CD4-positive, alpha-beta T cell treated with Interferon alpha-2 for 1 hour (primary cell): ENCODE results near the gene CIRBP.
"Not testable (repeated sequence)": the region's sequence is repeated elsewhere in the genome, so short reads cannot be mapped to it uniquely, and the experiment has no call there.

Experiments
- DNase-seq, 2 donors: peaks; one replicate each; pipeline ENCODE4 v3.0.0-alpha.2; 2020 to 2022

CIRBP gene

DNA sequence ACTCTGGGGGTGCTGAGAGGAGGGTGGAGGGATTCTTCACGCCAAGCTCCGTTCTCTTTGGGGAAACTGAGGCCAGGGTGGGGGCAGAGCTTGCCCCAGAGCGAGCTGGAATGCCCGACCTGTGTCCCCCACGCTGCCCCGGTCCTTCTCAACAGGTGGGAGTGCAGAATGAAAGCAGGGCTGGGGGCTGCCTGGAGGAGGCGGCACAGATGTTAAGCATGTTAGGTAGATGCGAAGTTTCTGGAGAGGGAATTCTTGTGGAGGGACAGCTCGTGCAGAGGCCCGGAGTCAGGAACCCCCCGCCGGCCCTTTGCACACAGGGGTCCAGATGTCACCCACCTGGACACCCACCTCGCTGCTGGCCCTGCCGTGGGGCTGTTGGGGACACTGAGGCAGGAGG lies 25.6 kb downstream of the CIRBP start:
- DNase-seq: no peak

DNA sequence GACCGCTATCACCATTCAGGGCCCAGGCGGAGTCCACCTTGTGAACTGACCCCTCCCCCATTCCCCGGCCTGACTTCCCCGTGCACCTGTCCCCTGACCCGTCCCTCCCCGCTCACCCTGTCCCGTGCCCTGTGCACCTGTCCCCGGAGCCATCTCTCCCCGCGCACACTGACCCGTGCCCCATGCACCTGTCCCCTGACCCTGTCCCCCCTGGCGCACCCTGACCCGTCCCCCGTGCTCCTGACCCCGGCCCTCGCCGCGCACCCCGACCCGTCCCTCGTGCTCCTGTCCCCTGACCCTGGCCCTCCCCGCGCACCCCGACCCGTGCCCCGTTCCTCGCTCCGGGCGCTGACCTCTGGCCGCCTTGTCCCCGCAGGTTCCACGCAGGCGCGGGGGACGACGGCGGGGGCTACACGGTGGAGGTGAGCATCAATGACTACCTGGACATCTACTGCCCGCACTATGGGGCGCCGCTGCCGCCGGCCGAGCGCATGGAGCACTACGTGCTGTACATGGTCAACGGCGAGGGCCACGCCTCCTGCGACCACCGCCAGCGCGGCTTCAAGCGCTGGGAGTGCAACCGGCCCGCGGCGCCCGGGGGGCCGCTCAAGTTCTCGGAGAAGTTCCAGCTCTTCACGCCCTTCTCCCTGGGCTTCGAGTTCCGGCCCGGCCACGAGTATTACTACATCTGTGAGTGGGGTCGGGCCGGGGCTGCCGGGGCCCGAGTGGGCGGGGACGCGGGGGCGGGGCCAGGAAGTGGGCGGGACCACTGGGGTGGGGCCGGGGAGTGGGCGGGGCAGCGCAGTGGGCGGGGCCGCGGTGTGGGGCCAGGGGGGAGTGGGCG lies 26.3 kb downstream of the CIRBP start:
- DNase-seq: peak in 1 of 2 donors; percentile 49

DNA sequence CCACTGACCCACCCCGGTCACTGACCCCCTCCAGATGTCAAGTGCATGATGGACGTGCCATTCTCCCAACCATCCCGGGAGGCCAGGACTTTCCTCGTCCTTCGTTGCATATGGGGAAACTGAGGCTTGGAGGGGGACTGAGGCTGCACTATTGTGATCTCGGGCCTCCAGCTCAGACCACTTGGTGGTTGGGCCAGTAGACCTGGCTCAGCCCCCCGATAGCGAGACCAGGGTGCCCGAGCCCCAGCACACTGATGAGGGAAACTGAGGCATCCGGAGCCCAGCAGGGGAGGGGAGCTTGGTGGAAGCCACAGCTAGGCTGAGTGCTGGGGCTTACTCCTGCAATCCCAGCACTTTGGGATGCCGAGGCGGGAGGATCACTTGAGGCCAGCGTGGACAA lies 26.9 kb downstream of the CIRBP start:
- no peak for DNase-seq

DNA sequence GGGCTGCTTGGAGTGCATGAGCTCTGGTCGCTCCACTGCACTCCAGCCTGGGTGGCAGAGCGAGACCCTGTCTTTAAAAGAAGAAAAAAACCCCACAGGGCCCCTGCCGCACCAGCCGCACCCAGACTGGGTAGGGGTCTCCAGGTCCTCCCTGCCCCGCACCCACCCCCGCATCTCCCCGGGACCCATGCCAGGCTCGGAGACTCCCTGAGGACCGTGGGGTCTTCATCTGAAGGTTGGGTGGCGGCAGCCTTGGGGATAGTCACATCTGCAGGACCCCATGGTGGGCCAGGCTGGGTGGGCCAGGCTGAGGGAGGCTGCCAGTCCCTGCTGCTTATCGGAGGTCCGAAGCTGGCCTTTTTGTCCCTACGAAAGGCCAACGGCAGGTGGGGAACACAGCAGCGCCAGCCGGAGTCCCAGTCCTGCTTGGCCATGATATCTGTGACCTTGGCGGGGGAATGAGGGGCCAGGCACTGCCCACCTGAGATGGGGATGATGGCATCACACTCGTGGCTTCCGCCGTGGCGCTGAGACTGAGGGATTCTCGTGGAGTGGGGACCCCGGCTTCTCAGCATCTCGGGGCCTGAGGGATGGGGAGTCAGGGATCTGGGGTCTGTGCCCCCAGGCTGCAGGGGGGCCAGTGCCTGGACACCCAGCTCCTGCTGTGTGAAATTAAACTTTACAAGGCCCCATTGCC lies 27.6 kb downstream of the CIRBP start:
- DNase-seq: no peak

DNA sequence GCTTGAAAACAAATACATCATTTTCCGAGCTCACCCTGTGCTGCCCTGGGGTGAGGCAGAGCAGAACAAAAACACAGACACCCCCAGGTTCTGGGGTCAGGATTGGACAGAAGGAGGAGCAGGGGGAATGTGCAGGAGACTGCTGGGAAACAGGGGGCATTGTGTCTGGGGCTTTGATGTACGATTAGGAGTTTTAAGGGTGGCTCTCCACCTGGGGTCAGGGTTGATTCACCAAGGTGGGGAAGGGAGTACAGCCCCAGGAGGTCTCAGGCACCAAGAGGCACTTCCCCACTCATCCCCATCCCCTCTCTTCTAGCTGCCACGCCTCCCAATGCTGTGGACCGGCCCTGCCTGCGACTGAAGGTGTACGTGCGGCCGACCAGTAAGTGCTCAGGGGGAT lies 29.1 kb downstream of the CIRBP start:
- no peak for DNase-seq

DNA sequence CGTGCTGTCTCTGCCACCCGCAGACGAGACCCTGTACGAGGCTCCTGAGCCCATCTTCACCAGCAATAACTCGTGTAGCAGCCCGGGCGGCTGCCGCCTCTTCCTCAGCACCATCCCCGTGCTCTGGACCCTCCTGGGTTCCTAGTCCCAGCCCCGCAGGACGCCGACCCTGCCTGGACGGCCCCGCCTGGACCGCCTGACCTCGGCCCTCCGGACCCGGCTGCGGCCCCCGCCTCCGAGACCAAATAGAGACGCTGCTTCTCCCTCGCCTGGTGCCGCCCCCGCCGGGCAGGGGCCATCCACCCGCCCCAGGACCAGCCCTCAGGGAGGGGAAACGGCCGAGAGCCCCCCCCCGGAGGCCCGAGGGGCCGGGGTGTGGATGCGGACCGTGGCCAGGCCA lies 30.7 kb downstream of the CIRBP start:
- no peak for DNase-seq

DNA sequence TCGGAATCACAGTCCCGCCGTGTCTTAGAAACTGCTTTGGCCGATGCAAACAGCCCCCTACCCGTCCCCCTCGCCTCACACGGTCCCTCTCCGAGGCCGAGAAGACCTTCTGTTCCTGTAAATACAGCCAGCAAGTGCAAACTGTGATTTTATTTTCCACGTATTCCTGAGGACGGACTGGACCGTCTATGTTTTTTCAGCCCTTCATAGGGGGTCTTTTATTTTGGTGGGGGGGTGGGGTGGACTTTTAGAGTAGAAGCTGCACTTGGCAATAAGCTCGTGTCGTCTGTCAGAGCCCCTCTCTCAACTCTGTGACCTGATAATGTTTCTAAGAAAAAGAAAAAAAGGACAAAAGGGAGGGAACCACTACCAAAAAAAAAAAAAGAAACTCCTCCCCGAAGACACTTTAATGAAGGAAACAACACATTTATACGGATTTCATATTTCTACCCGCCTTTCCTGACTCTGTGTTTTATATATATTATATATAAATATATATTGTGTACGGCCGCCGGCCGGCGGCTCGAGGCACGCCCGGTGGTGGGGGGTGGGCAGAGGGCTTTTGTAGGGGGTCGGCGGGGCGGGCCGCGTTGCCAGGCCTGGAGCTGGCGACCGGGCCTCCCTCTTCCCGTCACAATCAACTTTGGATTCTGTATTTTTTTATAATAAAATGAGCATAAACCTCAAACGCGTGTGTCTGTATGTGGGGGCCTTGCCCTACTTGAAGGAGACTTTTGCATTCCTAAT lies 31.8 kb downstream of the CIRBP start:
- no peak for DNase-seq

DNA sequence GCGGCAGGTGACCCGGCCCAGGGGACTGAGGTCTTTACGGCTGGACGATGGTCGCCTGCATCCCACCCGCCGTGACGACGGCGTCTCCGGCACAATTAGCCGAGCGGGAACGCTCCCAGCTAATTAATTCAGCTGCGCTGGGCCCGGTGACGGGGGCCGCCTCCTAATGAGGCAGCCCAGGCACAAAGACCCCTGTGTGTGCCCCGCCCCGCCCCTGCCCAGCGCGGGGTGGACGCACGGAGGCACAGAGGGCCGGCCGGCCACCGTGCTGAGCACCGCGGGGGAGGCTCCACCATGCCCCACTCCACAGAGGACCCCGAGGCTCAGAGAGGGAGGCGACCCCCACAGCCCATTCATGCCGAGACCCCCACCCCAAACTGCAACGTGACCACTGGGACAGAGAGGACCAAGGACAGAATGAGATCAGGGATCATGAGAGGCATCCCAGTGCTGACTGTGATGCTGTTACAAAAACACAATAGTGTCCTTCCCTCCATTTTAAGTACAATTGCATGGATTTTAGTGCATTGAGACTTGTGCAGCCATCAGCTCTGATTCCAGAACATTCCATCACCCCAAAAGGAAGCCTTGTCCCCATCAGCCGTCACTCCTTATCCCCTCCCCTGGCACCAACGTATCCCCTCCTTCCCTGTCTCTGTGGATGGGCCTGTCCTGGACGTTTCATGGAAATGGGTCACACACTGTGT lies 33.6 kb downstream of the CIRBP start:
- DNase-seq: no peak

DNA sequence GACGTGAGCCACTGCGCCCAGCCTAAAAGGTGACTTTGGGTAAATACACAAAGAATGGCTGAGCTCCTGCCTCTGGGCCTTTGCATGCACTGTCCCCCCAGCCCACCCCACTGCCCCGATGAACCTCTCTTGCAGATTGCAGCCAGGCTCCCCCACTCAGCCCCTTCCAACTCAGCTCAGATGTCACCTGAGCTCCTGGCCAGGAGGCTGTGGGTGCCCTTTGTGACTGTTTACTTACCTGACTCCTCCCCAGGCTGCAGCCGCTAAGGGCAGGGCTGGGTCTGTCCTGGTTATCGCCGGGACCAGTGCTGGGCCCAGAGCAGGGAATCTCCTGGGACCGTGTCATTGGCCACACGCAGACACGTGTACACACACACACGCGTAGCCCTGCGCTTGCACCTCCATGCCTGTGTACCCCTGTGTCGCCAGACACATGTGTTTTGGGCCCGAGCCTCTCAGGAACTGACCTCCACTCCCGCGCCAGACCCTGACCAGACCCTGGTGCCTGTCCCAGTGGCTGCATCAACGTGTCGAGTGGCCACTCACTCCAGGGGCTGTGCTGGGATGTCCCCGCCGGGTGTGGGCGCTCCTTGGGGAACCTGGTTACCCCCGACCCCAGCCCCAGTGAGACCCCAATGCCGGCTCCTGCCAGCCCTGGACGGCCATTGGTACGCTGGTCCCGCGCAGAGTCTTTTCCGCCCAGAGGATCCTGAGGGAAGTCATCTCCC lies 35.2 kb downstream of the CIRBP start:
- no peak for DNase-seq

DNA sequence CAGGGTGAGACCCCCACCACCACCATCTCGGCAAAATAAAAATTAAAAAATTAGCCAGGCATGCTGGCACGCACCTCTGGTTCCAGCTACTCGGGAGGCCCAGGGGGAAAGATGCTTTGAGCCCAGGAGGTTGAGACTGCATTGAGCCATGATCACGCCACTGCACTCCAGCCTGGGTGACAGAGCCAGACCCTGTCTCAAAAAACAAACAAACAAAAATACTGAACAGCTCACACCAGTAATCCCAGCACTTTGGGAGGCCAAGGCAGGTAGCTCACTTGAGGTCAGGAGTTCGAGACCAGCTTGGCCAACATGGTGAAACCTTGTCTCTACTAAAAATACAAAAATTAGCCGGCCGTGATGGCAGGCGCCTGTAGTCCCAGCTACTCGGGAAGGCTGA lies 36.2 kb downstream of the CIRBP start:
- not testable (repeated sequence) for DNase-seq

DNA sequence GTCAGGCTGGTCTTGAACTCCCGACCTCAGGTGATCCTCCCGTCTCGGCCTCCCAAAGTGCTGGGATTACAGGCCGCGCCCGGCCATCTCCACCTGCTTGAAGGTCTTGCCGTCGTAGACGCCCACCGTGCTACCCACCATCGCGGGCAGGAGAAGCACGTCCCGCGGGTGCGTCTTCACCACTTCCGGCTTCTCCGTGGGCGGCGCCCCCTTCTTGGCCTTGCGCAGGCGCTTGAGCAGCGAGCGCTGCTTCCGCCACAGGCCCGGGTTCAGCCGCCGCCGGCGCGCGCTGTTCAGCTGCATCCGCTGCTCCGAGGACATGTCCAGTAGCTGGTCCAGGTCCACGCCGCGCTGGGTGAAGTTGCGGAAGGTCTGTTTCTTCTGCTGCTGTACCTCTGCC lies 38.2 kb downstream of the CIRBP start:
- DNase-seq: no peak

DNA sequence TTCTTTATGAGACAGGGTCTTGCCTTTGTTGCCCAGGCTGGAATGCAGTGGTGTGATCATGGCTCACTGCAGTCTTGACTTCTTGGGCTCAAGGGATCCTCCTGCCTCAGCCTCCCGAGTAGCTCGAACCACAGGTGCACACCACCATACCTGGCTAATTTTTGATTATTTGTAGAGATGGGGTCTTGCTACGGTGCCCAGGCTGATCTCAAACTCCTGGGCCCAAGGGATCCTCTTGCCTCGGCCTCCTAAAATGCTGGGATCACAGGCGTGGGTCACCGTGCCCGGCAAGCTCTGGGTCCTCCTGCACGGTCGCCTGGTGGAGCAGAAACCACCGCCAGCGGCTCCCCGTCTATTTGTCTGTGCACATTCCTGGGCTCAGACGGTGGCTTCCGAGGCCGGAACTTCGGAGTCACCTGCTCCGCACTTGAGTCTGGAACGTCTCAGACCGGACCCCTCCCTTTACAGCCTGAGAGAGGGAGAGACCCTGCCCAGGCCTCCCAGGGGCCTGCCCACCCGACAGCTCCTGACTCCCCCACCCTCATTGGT lies 38.7 kb downstream of the CIRBP start:
- no peak for DNase-seq

DNA sequence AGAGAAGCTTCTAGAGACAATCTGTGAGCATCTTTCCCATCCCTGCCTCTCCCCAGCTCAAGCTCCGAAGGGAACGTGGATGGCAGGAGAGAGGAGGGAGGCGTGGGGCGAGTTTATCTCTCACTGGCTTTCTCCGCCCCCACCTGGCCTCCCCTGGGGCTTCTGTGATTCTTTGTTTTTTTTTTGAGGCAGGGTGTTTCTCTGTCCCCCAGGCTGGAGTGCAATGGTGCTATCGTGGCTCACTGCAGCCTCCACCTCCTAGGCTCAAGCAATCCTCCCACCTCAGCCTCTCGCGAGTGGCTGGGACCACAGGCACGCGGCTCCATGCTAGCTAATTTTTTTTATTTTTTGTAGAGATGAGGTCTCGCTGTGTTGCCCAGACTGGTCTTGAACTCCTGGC lies 39.6 kb downstream of the CIRBP start:
- no peak for DNase-seq

DNA sequence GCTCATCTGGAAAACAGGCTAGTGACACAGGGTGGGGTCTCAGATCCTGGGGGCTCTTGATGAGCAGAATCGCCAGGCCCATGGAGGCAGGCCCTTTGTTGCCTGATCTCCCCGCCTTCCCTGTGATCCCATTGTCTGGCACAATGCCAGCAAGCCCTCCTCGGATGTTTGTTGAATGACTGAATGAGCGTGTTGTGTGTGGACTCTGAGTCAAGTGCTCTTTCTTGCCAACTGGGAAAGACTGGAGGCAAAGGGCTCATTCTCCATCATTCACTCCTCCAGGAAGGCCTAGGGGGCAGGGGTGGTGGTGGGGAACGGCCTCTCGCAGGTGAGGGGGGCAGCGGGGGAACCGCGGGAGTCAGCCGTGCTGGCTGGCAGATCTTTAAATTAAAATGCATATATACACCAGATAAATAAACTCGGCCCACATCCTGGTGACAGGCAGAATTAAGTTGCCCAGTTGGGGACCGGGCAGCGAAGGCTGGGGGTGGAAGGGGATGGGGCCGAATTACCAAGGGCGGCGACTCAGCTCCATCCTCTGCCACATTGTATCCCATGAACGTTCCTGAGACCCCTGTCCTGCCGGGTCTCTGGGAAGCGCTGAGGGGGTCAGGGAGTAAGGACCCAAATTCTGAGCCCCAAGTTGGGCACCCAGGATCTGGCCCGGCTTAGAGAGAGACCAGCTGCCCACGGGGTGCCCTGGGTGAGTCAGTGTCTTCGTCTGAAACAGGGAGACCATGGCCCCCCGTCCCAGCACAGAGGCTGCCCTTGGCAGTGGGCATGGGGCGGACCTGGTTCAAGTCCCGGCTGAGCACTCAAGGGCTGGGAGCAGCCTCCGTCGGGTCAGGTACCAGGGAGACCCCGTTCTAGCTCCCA lies 41.1 kb downstream of the CIRBP start:
- DNase-seq: no peak

DNA sequence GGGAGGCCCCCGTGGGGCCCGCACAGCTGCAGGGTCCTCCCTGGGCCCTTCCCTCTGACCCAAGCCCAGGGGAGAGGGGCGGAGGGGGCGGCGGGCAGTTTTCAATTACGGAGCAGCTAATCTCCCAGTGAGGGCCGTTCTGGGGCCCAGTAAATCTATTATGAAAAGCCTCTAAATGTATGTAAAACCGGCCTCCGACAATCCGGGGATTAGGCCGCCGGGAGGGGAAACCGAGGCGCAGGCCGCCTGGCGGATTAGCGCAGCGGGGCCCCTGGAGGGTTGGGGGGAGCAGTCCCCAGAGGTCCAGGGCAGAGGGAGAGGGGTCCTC lies 41.7 kb downstream of the CIRBP start:
- DNase-seq: no peak

DNA sequence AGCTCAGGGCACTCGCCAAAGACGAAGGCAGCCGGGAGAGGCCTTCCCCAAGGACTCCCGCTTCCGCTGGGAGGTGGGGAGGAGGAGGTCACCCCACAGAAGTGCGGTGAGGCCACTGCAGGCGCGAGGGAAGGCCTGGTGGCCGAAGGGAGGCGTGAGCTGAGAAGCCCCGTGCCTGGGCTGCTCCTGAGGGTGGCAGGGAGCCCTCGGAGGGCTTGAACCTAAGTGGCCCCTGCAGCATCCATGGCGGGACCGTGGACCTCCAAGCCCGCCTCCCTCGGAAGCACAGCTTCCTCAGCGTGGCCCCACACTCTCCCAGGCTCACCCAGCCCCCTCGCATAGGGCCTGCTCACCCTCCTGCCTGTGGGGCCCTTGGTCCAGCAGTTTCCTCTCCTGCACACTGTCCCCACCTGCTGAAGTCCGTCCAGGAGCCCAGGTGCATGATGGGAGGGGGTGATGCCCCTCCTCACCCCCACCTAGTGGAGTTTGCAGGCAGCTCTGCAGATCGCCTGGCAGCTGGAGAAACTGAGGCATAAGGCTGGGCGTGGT lies 42.5 kb downstream of the CIRBP start:
- DNase-seq: no peak

DNA sequence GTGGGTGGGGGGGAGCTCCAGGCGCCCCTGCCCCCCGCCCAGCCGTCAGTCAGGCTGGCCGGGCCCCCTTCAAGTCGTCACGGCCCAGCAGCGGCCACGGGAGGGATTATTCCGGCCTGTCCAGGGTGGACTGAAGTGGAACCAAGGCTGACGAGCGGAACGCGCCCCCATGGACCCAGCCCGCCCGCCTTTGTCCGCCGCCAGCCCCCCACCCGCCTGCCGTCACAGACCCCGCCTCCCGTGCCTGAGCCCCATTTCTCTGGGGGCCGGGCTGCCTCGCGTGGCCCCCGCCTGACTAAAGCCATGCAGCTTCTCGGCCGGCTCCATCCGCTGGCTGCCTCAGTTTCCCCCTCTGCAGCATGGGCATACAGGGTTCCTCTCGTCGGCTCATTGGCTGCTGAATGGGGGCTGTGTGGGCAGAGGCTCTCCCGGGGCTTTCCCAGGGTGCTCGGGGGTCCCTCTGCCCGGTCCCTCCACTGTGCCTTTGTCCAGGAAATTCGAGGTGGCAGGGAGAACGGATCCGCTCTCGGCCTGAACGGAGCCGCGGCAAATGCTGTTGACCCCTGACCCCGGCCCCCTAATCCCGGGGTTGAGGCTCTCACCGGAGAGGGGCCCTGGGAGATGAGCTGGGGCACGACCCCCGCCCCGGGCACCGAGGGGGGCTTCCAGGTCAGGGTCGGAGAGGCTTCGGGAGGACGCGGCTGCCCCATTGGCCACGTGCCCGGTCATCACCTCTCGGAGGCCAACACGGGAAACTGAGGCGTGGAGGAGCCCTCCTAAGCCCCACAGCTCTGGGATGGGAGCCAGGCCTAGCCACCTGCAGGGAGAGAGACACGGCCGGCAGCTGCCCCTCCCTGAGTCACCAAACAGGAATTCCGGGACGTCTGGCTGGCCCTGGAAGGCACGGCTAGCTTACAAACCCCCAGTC lies 43.9 kb downstream of the CIRBP start:
- no peak for DNase-seq

DNA sequence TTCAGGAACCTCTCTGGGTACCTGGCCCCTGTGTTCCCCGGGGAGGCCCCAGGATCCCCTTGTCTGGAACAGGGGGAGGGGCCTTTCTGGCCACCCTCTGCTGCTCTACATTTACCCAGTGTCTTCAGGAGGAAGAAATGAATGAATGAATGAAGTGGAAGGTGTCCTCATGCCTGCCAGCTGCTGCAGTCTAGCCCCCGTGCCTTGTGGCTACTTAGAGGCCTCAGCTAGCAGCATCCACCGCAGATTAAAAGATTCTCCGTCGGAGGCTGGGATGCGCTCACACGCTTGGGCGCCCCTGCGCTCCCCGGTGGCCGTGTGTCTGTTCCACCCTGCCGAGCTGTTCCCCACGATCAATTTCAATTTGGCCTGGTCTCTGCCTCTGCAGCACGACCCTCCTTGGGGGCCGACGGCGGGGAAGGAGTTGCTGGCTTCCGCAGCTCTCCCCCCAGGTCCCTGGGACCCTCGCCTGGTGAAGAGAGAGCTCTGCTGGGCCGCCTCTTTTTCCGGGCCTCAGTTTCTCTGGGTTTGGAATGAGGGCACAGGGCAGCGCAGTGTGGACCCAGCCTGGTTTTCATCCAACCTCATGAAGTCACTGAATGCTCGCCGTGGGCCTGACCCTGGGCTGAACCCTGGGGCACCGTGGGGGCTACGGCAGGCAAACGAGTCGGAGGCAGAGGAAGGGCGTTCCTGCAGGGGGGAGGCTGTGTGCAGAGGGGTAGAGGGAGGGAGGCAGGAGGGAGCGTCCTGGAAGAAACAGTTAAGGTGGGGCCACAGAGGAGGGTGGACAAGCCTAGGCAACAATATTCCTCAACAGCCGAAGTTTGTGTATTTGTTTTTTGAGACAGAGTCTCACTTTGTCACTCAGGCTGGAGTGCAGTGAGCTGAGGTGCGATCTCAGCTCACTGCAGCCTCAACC lies 44.8 kb downstream of the CIRBP start:
- DNase-seq: no peak
